Ramos (cell line): ENCODE measurements around the gene RNASE7.

Source experiments
- in situ Hi-C: fragments of 300-500 bp; cut with MboI; formaldehyde crosslinking; loops from one replicate; pipeline ENCODE4 v1.14.3; 2022; ENCODE audit warnings: low sequenced_read_pairs; ENCODE audit not compliant: unreplicated experiment

Gene RNASE7

GRCh38 chr14:21081521-21082142 is 39.5 kb downstream of the RNASE7 start:
- in situ Hi-C loops: no loop called here

GRCh38 chr14:21083565-21084325 is 41.6 kb downstream of the RNASE7 start:
- in situ Hi-C loops: no loop called here

GRCh38 chr14:21084396-21084795 is 42.2 kb downstream of the RNASE7 start:
- in situ Hi-C loops: no loop called here

DNA sequence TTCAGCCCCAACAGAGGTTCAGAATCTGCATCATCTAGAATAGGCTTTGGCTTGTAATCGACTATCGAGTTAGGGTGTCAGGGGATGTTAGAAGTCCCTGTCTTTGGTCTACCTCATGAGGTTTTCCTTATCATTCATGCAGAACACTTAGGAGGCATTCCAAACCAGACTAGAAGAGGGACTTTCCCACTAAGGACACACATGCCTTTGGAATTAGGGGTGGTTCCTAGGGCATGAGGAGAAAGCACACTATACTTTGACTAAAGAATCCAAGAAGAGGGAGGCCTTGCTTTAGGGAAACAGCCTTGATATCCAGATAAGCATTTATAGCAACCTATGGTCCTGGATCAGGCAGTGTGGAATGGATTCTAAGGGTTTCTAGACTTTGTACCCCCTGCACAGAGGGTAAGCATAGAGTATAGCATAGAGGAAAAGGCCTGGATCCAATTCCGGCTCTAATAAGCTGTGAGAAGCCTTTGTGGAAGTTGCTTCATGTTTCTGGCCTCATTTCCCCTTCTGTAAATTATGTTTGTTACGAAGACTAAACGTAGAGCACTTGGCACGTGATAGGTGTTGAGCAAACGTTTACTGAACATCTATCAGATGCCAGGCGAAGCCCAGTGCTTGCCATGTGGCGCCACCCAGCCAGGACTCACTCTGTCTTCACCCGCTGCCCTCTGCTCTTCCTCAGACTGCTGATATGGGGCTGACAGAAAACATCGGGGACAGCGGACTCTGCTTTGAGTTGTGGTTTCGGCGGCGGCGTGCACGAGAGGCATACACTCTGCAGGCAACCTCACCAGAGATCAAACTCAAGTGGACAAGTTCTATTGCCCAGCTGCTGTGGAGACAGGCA is 43.1 kb downstream of the RNASE7 start:
- in situ Hi-C loops: no loop called here

- in situ Hi-C loops: no loop called here
Measured at GRCh38 chr14:21086908-21087293, 44.7 kb downstream of the RNASE7 start.

GRCh38 chr14:21087294-21088091 is 45.3 kb downstream of the RNASE7 start:
- in situ Hi-C loops: no loop called here

DNA sequence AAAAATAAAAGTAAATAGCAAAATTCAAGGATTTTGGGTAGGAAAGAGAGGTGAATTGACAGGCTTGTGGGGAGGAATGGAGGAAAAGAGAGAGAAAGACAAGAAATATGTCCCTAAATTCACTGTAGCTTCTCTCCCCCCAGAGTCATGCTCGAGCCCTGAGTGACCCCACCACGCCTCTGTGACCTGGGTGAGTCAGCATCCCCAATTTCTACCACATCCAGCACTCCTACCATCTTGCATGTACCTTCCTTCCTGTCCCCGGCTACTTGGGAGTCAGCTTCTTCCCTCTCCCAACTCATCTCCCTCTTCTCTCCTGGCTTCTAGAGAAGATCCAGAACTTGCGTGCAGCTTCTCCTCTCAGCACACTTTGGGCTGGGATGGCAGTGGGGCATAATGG is 46.5 kb downstream of the RNASE7 start:
- in situ Hi-C loops: no loop called here

GRCh38 chr14:21089271-21089670 is 47.1 kb downstream of the RNASE7 start:
- in situ Hi-C loops: no loop called here

DNA sequence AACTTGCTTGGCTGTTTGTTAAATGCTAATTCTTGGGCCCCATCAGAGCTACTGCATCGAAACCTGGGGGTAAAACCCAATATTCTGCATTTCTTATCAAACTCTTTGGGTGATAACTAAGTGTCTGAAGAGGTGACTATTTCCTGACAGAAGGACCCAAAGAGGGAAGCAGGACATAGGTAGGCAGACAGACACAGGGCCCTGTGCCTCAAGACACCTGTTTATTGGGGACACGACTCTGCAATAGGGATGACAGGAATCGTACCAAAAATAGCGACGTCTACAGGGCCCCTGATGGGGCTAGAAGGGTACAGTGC is 47.7 kb downstream of the RNASE7 start:
- in situ Hi-C loops: loop anchor here (5.0 kb wide), 1 partner anchor 78 kb away; no protein-coding TSS in a partner anchor

DNA sequence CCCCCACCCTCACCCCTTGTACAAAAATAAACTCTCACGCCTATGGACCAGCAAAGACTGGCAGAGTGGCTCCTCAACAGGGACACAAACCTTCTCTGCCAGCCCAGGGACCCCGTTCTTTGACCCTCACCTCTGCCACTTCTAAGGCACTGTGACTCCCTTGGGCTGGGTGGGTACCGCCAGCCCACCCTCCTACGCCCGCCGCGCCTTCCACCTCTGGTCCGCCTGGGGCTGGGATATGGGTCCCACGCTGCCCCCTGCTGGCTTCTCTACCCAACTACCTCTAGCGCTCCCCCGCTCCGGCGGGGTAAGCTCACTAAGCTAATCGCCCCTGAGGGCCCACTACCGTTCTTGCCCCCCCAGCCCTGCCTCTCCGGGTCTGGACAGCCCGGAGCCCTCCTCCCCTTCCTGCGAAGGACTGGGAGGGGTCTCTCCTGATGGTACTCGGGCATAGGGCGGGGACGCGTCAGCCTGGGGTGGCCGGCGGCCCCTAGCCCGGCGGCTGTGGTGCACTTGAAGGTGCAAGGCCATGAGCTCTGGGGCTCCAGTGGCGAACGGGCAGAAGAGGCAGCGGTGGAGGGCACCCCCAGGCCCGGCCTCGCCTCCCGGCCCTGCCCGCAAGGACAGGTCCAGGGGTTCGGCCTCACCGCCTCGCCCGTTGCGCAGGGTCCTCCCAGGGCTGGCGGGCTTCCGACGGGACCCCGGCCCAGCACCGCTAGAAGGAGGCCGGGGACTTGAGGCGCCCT is 48.2 kb downstream of the RNASE7 start:
- in situ Hi-C loops: loop anchor here (5.0 kb wide), 1 partner anchor 78 kb away; no protein-coding TSS in a partner anchor

GRCh38 chr14:21090940-21091663 is 48.9 kb downstream of the RNASE7 start:
- in situ Hi-C loops: loop anchor here (5.0 kb wide), 1 partner anchor 79 kb away; no protein-coding TSS in a partner anchor

DNA sequence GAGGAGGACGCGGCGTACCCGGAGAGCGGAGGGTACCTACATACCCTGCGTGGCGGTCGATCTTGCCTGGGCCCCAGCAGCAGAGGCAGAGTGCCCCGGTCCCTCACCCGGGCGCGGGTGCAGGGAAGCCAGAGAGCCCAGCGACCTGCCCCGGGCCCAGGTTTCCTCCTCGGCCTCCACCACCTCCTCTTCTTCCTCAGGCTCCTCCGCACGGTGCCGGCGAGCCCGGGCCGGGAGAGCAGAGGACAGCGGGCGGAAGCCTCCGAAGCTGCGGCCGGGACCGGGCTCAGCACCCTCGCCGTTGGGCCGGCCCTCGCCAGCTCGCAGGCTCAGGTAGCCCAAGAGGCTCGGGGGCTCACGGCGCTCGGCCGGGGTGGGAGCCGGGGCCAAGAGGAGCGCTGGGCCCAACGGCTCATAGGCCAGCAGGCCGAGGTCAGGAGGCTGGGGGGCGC is 49.7 kb downstream of the RNASE7 start:
- in situ Hi-C loops: loop anchor here (5.0 kb wide), 1 partner anchor 80 kb away; no protein-coding TSS in a partner anchor

- in situ Hi-C loops: loop anchor here (5.0 kb wide), 1 partner anchor 80 kb away; no protein-coding TSS in a partner anchor
Measured at GRCh38 chr14:21092273-21093011, 50.3 kb downstream of the RNASE7 start.

- in situ Hi-C loops: loop anchor here (5.0 kb wide), 1 partner anchor 81 kb away; no protein-coding TSS in a partner anchor
Measured at GRCh38 chr14:21093018-21093417, 50.9 kb downstream of the RNASE7 start.
